ENCODE results near the gene DEPDC5. TPM values are rescaled to one million over a fixed set of nuclear protein-coding genes. Genes with fewer than 3 reads are reported as not detected.
"Not testable (repeated sequence)": the region's sequence is repeated elsewhere in the genome, so short reads cannot be mapped to it uniquely, and the experiment has no call there.

Gene DEPDC5
- total RNA-seq, 2 experiments from 2014 or later: 43.6 to 46.6 TPM

DNA sequence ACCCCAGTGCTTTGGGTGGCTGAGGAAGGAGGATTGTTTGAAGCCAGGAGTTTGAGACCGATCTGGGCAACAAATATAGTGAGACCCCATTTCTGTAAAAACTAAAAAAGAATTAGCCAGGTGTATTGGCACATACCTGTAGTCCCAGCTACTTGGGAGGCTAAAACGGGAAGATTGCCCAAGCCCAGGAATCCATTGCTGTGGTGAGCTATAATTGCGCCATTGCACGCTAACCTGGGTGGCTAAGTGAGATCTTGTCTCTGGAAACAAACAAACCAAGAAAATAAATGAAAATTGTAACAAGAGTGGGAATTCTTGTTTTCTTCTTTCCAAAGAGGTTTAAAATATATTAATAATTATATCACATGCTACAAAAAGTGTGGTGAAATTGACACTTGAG is 52.9 kb downstream of the DEPDC5 start:
- Mint-ChIP-seq H3K4me1 (no peaks in the 10 kb centered on the region), H3K27me3 (no peaks in the 10 kb centered on the region), H3K36me3 (peaks cover 47% of the 10 kb centered on the region), H3K27ac (no peak overlapping the region), H3K4me3 (no peak overlapping the region), H3K9me3 (no peaks in the 10 kb centered on the region)
- DNase-seq: no peak
- ATAC-seq (ENCODE audit: low read depth): no peak
- POLR2A ChIA-PET: no interaction called here

DNA sequence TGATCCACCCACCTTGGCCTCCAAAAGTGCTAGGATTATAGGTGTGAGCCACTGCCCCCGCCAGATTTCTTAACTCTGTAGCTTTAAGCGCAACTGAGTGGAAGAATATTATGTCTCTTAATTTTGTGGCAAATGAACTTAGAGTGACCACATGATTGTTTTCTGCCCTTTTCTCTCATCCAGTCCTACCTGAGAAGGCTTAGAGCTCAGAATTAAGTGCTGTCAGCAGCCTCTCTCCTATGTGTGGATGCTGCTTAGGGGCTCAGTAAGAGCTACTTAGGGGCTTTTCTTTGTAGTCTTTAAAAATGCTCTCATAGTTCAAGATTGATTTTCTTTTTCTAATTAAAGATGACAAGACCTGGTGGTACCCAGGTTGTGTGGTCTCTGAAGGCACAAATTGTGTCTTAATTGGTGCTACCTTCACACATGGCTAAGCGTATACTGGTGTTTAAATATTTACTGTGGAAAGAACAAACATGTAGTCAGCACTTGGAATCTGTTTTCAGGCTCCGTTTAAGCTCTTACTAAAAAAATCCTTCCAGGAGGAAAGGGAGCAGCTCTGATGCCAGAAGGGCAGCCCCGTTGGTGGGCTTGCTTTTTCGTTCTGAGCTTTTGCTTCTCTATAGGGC is 59.3 kb downstream of the DEPDC5 start:
- H3K4me1 Mint-ChIP-seq: peaks cover under 1% of the 10 kb centered on the region
- POLR2A ChIA-PET: no interaction called here
- H3K4me3 Mint-ChIP-seq: no peak overlapping the region
- no peak for ATAC-seq (ENCODE audit: low read depth)
- peaks cover 38% of the 10 kb centered on the region for H3K36me3 Mint-ChIP-seq
- H3K9me3 Mint-ChIP-seq: no peaks in the 10 kb centered on the region
- no peak for DNase-seq
- H3K27me3 Mint-ChIP-seq: no peaks in the 10 kb centered on the region
- H3K27ac Mint-ChIP-seq: no peak overlapping the region

DNA sequence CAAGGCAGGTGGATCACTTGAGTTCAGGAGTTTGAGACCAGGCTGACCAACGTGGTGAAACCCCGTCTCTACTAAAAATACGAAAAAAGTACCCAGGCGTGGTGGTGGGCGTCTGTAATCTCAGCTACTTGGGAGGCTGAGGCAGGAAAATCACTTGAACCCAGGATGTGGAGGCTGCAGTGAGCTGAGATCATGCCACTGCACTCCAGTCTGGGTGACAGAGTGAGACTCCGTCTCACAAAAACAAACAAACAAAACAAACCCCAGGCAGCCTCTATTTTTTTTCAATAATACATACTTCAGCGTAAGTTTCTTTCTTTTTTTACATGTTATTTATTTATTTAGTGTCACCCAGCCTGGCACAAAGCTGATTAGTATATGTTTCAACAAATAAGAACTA is 60.1 kb downstream of the DEPDC5 start:
- H3K9me3 Mint-ChIP-seq; H3K27me3 Mint-ChIP-seq; POLR2A ChIA-PET; ATAC-seq (ENCODE audit: low read depth); H3K4me1 Mint-ChIP-seq; H3K27ac Mint-ChIP-seq; H3K4me3 Mint-ChIP-seq; DNase-seq: not testable (repeated sequence)
- H3K36me3 Mint-ChIP-seq: peaks cover 43% of the 10 kb centered on the region

DNA sequence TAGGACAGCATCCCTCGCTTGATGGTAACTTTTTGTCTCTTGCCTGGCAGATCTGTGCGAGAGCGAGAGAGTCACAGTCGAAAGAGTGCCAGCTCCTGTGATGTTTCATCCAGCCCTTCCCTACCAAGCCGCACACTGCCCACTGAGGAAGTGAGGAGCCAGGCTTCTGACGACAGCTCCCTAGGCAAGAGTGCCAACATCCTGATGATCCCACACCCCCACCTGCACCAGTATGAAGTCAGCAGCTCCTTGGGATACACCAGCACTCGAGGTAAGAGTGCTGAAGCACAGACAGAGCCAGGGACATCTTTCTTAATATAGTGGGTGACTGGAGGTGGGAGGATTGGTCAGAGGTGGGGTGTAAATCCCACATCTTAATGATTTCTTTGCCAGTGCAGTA is 61.1 kb downstream of the DEPDC5 start:
- Mint-ChIP-seq H3K27me3 (no peaks in the 10 kb centered on the region), H3K27ac (no peak overlapping the region), H3K36me3 (peaks cover 42% of the 10 kb centered on the region), H3K9me3 (no peaks in the 10 kb centered on the region), H3K4me1 (peaks cover 8% of the 10 kb centered on the region), H3K4me3 (no peak overlapping the region)
- DNase-seq (no peak), ATAC-seq (ENCODE audit: low read depth) (no peak)
- POLR2A ChIA-PET: no interaction called here

DNA sequence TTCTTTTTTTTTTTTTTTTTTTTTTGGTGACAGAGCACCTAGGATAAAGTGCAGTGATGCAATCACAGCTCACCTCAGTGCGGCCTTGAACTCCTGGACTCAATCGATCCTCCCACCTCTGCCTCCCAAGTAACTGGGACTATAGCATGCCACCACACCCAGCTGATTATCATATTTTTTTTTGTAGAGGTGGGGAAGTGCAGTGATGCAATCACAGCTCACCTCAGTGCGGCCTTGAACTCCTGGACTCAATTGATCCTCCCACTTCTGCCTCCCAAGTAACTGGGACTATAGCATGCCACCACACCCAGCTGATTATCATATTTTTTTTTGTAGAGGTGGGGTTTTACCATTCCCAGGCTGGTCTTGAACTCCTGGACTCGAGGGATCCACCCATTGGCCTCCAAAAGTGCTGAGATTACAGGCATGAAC is 61.6 kb downstream of the DEPDC5 start:
- H3K4me1 Mint-ChIP-seq; H3K9me3 Mint-ChIP-seq; H3K4me3 Mint-ChIP-seq; DNase-seq; H3K27ac Mint-ChIP-seq; ATAC-seq (ENCODE audit: low read depth); POLR2A ChIA-PET; H3K27me3 Mint-ChIP-seq: not testable (repeated sequence)
- peaks cover 43% of the 10 kb centered on the region for H3K36me3 Mint-ChIP-seq

DNA sequence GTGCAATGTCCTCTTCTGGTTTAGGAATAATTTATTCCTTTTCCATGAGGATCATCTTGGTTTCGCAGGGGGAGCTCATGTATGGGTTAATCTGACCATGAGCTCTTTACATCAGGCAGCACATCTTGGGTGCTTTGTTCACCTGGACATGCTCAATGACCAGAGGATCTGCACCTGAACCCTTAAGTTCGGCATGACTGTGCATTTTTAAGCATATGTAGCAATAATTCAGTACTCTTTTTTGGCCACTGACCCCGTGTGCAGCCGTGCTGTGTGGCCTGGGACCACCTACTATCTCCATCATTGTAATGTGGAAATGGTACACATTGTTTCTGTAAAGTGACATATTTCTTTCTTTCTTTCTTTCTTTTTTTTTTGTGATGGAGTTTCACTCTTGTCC is 62.9 kb downstream of the DEPDC5 start:
- POLR2A ChIA-PET: no interaction called here
- no peak for ATAC-seq (ENCODE audit: low read depth)
- DNase-seq: no peak
- Mint-ChIP-seq H3K4me3 (no peak overlapping the region), H3K27me3 (no peaks in the 10 kb centered on the region), H3K4me1 (peaks cover 8% of the 10 kb centered on the region), H3K27ac (no peak overlapping the region), H3K9me3 (no peaks in the 10 kb centered on the region), H3K36me3 (peaks cover 41% of the 10 kb centered on the region)

DNA sequence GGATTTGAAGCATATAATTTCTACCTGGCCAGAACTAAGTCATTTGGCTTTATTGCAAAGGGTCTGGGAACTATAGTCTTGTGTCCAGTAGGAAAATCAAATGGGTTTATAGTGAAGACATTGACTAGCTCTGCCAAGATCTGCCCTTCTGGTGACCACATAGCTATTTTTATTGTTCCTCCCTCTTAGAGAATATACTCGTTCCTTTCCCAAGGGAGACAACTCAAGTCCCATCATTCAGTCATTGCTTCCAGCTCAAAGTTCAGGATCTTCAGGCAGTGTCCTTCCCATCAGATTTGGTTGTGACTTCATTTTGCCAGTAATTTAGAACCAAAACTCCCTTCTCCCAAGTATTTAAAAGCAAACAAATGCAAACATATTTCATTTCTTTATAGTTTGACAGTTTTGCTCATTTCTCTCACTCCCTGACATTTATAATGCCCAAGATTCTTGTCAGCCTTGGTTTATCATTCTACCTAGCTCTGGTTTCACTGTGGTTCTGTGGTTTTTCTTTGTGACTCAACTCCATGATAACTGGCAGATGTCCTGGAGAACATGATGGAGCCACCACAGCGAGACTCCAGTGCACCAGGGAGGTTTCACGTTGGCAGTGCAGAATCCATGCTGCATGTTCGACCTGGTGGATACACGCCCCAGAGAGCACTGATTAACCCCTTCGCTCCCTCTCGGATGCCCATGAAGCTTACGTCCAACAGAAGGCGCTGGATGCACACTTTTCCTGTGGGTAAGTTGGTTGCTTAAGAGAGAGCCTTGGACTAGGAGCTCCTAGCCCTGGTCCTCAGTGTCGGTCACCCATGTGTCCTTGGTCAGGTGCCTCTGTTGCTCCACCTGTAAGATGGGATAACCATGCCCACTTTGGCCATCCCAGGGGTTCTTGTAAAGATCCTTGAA is 64.9 kb downstream of the DEPDC5 start:
- Mint-ChIP-seq H3K4me3 (no peak overlapping the region), H3K9me3 (no peaks in the 10 kb centered on the region), H3K4me1 (peaks cover 8% of the 10 kb centered on the region), H3K36me3 (peaks cover 44% of the 10 kb centered on the region), H3K27ac (no peak overlapping the region), H3K27me3 (no peaks in the 10 kb centered on the region)
- DNase-seq: no peak
- no peak for ATAC-seq (ENCODE audit: low read depth)
- POLR2A ChIA-PET: no interaction called here

DNA sequence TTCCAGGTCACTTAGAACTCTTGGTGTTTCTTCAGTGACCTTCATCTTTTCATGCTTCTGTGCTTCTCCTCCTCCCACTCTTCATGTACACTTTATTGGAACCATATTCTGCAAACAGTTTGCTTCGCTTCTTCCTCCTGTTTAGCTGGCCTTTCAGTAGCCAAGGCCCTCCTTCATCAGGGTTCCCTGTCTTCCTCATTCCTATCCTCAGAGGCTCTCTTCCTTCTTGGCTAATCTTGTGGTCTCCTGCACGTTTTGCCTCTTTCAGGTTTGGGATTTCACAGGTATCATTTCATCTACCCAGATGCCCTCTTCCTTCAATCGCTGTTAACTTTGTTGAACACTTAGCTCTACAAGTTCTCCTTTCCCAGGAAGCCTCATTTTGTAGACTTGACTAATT is 66.8 kb downstream of the DEPDC5 start:
- POLR2A ChIA-PET: no interaction called here
- Mint-ChIP-seq H3K4me1 (peaks cover 8% of the 10 kb centered on the region), H3K4me3 (no peak overlapping the region), H3K27me3 (no peaks in the 10 kb centered on the region), H3K9me3 (no peaks in the 10 kb centered on the region), H3K27ac (no peak overlapping the region), H3K36me3 (peaks cover 40% of the 10 kb centered on the region)
- ATAC-seq (ENCODE audit: low read depth): no peak
- DNase-seq: no peak

DNA sequence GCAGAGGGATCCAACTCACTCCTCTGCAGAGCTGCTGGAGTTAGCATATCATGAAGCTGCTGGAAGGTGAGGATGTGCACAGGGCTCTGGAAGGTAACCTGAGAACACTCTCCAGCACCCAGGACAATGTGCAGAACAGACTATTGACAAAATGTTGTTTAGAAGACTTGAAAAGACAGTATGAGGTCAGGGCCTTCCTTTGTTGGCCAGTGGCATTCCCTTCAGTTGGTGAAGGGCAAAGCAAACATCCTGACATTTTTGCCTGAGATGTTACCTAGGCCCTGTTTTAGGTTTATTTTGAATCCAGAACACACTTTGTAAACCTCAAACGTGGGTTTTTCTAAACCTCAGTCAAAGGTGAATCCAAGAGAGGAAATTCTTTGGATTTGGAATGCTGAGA is 67.8 kb downstream of the DEPDC5 start:
- no peaks in the 10 kb centered on the region for H3K9me3 Mint-ChIP-seq
- H3K4me1 Mint-ChIP-seq: peaks cover 8% of the 10 kb centered on the region
- DNase-seq: no peak
- ATAC-seq (ENCODE audit: low read depth): no peak
- no peak overlapping the region for H3K27ac Mint-ChIP-seq
- POLR2A ChIA-PET: no interaction called here
- H3K36me3 Mint-ChIP-seq: peaks cover 40% of the 10 kb centered on the region
- no peaks in the 10 kb centered on the region for H3K27me3 Mint-ChIP-seq
- no peak overlapping the region for H3K4me3 Mint-ChIP-seq

DNA sequence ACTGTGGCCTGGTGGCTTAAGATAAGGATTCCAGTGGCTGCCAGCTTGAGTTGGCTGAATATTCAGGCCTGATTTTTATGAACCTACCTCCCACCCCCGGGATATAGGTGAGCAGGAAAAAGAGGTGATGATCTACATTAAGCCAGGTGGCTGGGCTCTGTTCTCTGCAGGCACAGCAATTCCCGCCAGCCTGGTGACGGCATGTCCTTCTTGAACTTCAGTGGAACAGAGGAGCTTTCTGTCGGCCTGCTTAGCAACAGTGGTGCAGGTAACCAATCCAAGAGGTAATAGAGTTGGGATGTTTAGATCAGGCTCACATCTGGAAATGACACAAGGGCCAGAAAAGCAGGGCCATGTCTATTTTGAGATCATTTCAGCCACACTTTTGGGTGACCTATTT is 68.7 kb downstream of the DEPDC5 start:
- no peaks in the 10 kb centered on the region for H3K9me3 Mint-ChIP-seq
- peaks cover 8% of the 10 kb centered on the region for H3K4me1 Mint-ChIP-seq
- POLR2A ChIA-PET: no interaction called here
- H3K27me3 Mint-ChIP-seq: no peaks in the 10 kb centered on the region
- peaks cover 32% of the 10 kb centered on the region for H3K36me3 Mint-ChIP-seq
- DNase-seq (no peak), ATAC-seq (ENCODE audit: low read depth) (no peak)
- no peak overlapping the region for H3K27ac Mint-ChIP-seq
- H3K4me3 Mint-ChIP-seq: no peak overlapping the region

DNA sequence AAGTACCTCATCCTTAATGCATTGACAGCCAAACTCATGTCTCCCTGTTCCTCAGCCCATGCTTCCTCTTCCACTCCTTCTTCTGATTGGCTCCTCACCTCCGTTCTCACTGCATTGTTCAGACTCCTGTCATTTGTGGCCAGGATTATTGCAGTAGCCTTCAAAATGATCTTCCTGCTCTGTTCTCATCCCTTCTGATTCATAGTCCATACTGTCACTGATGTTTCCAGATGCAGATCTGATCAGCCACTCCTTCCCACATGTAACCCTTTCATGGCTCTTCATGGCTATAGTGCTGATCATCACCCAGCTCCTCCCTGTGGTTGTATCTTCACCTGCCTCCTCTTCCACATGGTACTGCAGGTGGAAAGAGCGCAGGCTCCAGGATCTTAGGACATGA is 71.7 kb downstream of the DEPDC5 start:
- DNase-seq (no peak), ATAC-seq (ENCODE audit: low read depth) (no peak)
- Mint-ChIP-seq H3K4me3 (no peak overlapping the region), H3K27me3 (no peaks in the 10 kb centered on the region), H3K9me3 (no peaks in the 10 kb centered on the region), H3K4me1 (peaks cover 13% of the 10 kb centered on the region), H3K27ac (no peak overlapping the region), H3K36me3 (peaks cover 34% of the 10 kb centered on the region)
- POLR2A ChIA-PET: interaction anchor here (0.6 kb wide), 1 partner anchor 19 kb away, joined by 3 read pairs; no protein-coding TSS in a partner anchor

DNA sequence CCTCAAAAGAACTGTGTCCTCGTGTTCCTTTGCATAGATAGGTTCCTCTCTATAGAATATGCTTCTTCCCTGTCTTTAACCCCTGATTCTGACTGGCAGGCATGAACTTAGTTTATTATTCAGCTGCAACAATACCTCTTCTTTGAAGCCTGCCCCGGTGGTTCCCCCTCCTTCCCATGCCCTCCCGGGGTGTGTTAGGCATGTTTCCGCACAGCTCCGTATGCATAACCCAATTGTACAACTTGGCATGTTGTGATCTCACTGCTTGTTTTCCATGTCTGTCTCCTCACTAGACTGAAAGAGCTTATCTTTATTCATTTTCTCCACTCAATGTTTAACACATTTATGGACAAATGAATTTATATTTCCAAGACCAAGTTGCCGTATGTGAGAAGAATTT is 72.6 kb downstream of the DEPDC5 start:
- DNase-seq (no peak), ATAC-seq (ENCODE audit: low read depth) (no peak)
- Mint-ChIP-seq H3K27ac (no peak overlapping the region), H3K9me3 (no peaks in the 10 kb centered on the region), H3K4me1 (peaks cover 14% of the 10 kb centered on the region), H3K36me3 (peaks cover 29% of the 10 kb centered on the region), H3K4me3 (no peak overlapping the region), H3K27me3 (no peaks in the 10 kb centered on the region)
- POLR2A ChIA-PET: no interaction called here

DNA sequence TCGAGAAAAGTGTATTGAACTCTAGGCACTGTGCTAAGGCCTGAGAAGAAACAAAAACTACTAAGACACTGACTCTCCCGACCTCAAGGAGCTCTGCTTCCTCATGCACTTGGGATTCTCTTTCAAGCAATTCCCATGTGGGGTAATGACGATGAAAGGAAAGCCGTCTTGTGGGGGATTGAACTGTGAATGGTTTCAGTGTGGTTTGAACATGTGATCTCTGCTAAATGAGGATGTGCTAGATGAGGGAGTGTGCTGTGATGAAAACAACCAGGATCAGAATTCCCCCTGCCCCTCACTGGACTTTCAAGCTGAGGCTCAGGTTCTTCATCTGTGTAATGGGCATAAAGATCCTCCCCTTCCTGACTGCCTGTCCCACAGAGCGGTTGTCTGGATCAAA is 74.9 kb downstream of the DEPDC5 start:
- Mint-ChIP-seq H3K9me3 (no peaks in the 10 kb centered on the region), H3K4me3 (no peak overlapping the region), H3K4me1 (peaks cover 16% of the 10 kb centered on the region), H3K36me3 (peaks cover 33% of the 10 kb centered on the region), H3K27ac (no peak overlapping the region), H3K27me3 (no peaks in the 10 kb centered on the region)
- no peak for DNase-seq
- POLR2A ChIA-PET: interaction anchor here (0.5 kb wide), 1 partner anchor 1034 kb away, joined by 3 read pairs; no protein-coding TSS in a partner anchor
- ATAC-seq (ENCODE audit: low read depth): no peak

DNA sequence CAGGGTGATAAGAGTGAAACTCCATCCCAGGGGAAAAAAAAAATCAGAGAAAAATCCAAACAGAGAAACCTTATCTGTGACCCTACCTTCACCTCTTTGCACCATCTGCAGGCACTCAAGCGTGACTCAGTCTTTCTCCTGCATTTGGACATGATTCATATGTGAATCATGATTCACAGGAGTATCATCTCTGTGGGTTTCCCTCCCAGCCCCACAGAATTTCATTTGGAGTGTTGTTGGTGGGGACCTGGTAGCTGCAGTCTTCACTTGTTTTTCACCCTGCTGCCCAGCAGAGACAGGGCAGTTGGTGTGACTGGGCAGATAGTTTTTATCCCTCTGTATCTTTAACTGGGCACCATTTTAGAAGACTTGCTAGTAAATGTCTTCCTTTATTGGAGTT is 75.7 kb downstream of the DEPDC5 start:
- no peak for ATAC-seq (ENCODE audit: low read depth)
- H3K4me1 Mint-ChIP-seq: peaks cover 16% of the 10 kb centered on the region

More for the DNA sequence above, 75.7 kb downstream of the DEPDC5 start:
- no peak overlapping the region for H3K27ac Mint-ChIP-seq
- H3K36me3 Mint-ChIP-seq: peaks cover 33% of the 10 kb centered on the region
- DNase-seq: no peak
- no peak overlapping the region for H3K4me3 Mint-ChIP-seq
- H3K27me3 Mint-ChIP-seq: no peaks in the 10 kb centered on the region
- H3K9me3 Mint-ChIP-seq: no peaks in the 10 kb centered on the region
- POLR2A ChIA-PET: no interaction called here
